Measurements from ENCODE around the gene ZNF319. TPM values are rescaled to one million over a fixed set of nuclear protein-coding genes. Genes with fewer than 3 reads are reported as not detected.

ZNF319 gene
- total RNA-seq = 10 to 100 TPM in 3 of 4 donors, 1 to 10 TPM in 1; 4.2 to 16.6 (median 11.6) TPM

GRCh38 chr16:57999971-58000705, at the start of gene ZNF319:
Gene ZNF319, minus strand, starts transcription at chr16:58000672. Its CDS starts 2,407 bp downstream, at chr16:57998265.
- H3K27me3 ChIP-seq = no peaks in the 10 kb centered on the region
- TF ChIP-seq CTCF (IDR thresholded peaks at IDR 0.05) = no peak
- no peak for TF ChIP-seq POLR2A (IDR thresholded peaks at IDR 0.05)
- TF ChIP-seq POLR2AphosphoS5 (IDR thresholded peaks at IDR 0.05) = no peak
- TF ChIP-seq EP300 (IDR thresholded peaks at IDR 0.05) = no peak
- DNase-seq (ENCODE audit: low spot score in 2 of 2) = no peak
- peaks cover 42% of the 10 kb centered on the region for H3K4me1 ChIP-seq
- H3K36me3 ChIP-seq = peaks cover 28% of the 10 kb centered on the region
- H3K27ac ChIP-seq = peak within 1 kb of the TSS; percentile 90
- no peaks in the 10 kb centered on the region for H3K9me3 ChIP-seq
- peak within 1 kb of the TSS; percentile 87 for H3K4me3 ChIP-seq
- no CpG with 5 or more reads among the region's 95 CpGs for WGBS

DNA sequence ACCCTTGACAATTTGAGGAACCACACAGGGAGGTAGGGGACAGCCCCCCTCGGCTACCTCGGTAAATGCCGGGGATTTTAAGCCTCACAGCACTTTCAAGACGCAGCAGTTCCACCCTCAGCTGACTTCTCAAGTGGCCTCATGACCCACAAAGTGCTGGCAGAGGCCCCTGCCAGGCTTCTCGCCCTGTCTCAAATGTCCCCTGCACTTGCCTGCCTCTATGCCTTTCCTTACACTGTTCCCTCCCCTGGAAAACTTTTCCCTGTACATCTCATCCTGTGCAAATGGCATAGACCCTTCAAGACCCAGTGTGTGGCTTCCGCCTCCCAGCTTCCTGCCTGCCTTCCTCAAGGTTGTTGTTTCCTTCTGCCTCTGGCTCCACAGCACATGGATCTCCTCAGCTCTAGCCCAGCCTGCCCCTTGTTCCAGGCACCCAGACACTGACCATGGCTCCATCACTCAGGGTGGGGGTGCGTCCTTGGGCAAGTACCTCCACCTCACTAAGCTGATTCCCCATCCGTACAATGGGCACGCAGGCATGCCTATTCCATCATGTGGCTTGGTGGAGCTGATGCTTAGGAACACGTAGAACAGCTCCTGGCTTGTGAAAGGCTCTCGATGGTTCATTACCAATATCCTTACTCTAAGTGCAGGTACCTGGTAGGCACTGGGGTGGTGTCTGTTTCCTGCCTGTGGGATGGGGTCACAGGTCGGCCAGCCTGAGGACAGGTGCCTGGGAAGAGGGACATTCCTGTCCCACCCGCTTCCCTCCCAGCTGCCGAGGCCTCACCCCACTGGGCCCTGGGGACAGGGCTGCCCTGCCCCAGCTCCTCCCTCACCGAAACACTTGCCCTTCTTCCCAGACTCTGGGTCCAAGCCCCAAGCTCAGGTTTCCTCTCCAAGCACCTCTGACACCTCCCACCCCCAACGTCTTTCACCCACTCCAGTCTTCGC, 49.0 kb upstream of the ZNF319 start:
- no peaks in the 10 kb centered on the region for H3K4me1 ChIP-seq
- no peak overlapping the region for H3K4me3 ChIP-seq
- no peak for DNase-seq (ENCODE audit: low spot score in 2 of 2)
- H3K27ac ChIP-seq = no peak overlapping the region
- TF ChIP-seq EP300 (IDR thresholded peaks at IDR 0.05) (no peak), CTCF (IDR thresholded peaks at IDR 0.05) (no peak), POLR2AphosphoS5 (IDR thresholded peaks at IDR 0.05) (no peak), POLR2A (IDR thresholded peaks at IDR 0.05) (no peak)
- no peaks in the 10 kb centered on the region for H3K27me3 ChIP-seq
- H3K36me3 ChIP-seq = no peaks in the 10 kb centered on the region
- WGBS = 82% methylated on average over 12 of the region's 17 CpGs
- no peaks in the 10 kb centered on the region for H3K9me3 ChIP-seq

DNA sequence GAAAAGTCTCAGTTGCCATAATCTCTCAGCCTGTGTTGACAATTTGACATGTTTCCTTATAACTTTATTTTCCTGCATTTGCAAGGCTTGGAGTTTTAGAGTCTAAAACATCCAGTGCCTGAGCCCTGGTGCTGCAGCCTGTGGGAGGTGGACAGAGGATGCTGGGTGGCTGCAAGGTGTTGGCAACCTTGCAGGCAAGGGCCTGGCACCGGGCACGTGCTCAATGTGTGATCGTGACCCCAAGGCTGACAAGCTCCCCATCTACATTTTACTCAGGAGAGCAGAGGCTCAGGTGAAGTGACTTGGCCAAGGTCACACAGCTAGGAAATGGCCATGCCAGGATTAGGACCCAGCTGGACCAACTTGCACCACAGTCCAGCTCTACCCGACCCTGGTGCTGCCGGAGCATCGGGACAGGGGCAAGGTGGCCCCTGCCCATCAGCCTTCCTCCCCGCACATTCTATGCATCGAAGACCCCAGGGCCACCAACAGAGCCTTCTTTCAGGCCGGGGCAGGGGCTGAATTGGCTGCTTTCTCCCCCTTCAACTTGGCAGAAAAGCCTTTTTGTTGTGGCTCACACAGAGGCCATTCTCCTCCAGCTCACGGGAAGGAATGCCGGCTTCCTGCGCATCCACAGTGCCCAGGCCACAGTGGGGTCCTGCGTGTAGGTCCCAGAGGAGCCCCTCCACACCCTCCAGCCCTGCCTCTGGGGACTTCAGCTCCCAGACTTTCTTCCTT, 48.2 kb upstream of the ZNF319 start:
- Histone ChIP-seq H3K27me3 (no peaks in the 10 kb centered on the region), H3K4me1 (no peaks in the 10 kb centered on the region), H3K4me3 (no peak overlapping the region), H3K27ac (no peak overlapping the region), H3K36me3 (peaks cover 2% of the 10 kb centered on the region), H3K9me3 (no peaks in the 10 kb centered on the region)
- WGBS = 77% methylated on average over 10 of the region's 13 CpGs
- no peak for DNase-seq (ENCODE audit: low spot score in 2 of 2)
- TF ChIP-seq CTCF (IDR thresholded peaks at IDR 0.05) (no peak), POLR2A (IDR thresholded peaks at IDR 0.05) (no peak), EP300 (IDR thresholded peaks at IDR 0.05) (no peak), POLR2AphosphoS5 (IDR thresholded peaks at IDR 0.05) (no peak)

GRCh38 chr16:58047557-58048348, 47.3 kb upstream of the ZNF319 start:
- DNase-seq (ENCODE audit: low spot score in 2 of 2) = no peak
- Histone ChIP-seq H3K27me3 (no peaks in the 10 kb centered on the region), H3K4me1 (no peaks in the 10 kb centered on the region), H3K36me3 (peaks cover 10% of the 10 kb centered on the region), H3K27ac (no peak overlapping the region), H3K9me3 (no peaks in the 10 kb centered on the region), H3K4me3 (no peak overlapping the region)
- WGBS = 69% methylated on average over 14 of the region's 19 CpGs
- TF ChIP-seq POLR2A (IDR thresholded peaks at IDR 0.05) (no peak), CTCF (IDR thresholded peaks at IDR 0.05) (no peak), EP300 (IDR thresholded peaks at IDR 0.05) (no peak), POLR2AphosphoS5 (IDR thresholded peaks at IDR 0.05) (no peak)

Data from suprapubic skin (tissue), 4 donors.